Activated CD8-positive, alpha-beta memory T cell treated with anti-CD3 and anti-CD28 coated beads, Interleukin-2, amount 50 U/mL, for 48 hours (primary cell): Measurements from ENCODE around the gene PDSS2.
A peak's percentile ranks its signal among the peaks of the same experiment; 100 is the strongest.
"Not testable (repeated sequence)": the region's sequence is repeated elsewhere in the genome, so short reads cannot be mapped to it uniquely, and the experiment has no call there.

Source experiments
- DNase-seq: peaks from one replicate; pipeline ENCODE4 v3.0.0-alpha.2; 2020

The PDSS2 gene

GRCh38 chr6:107152638-107153430, 306.5 kb downstream of the PDSS2 start:
- DNase-seq: no peak

GRCh38 chr6:107144666-107145065, 314.7 kb downstream of the PDSS2 start:
- DNase-seq: no peak

- DNase-seq: no peak
These were observed 315.4 kb downstream of the PDSS2 start for GRCh38 chr6:107144014-107144413.

- no peak for DNase-seq
These were observed 318.8 kb downstream of the PDSS2 start for GRCh38 chr6:107140581-107140980.

- DNase-seq: not testable (repeated sequence)
These were observed 323.0 kb downstream of the PDSS2 start for GRCh38 chr6:107136324-107136723.

- not testable (repeated sequence) for DNase-seq
These were observed 324.2 kb downstream of the PDSS2 start for GRCh38 chr6:107135048-107135680.

- no peak for DNase-seq
These were observed 326.9 kb downstream of the PDSS2 start for GRCh38 chr6:107132330-107132954.

- DNase-seq: no peak
These were observed 329.9 kb downstream of the PDSS2 start for GRCh38 chr6:107129370-107129925.

- DNase-seq: no peak
These were observed 330.8 kb downstream of the PDSS2 start for GRCh38 chr6:107128577-107128976.

- no peak for DNase-seq
These were observed 331.2 kb downstream of the PDSS2 start for GRCh38 chr6:107128175-107128574.

- DNase-seq: no peak
These were observed 333.6 kb downstream of the PDSS2 start for GRCh38 chr6:107125771-107126170.

- no peak for DNase-seq
These were observed 334.4 kb downstream of the PDSS2 start for GRCh38 chr6:107124934-107125348.

GRCh38 chr6:107123501-107123900, 335.9 kb downstream of the PDSS2 start:
- no peak for DNase-seq

- DNase-seq: no peak
These were observed 336.6 kb downstream of the PDSS2 start for GRCh38 chr6:107122748-107123147.

GRCh38 chr6:107121964-107122495, 337.3 kb downstream of the PDSS2 start:
- DNase-seq: no peak

GRCh38 chr6:107121266-107121665, 338.1 kb downstream of the PDSS2 start:
- no peak for DNase-seq

GRCh38 chr6:107120404-107120803, 339.0 kb downstream of the PDSS2 start:
- no peak for DNase-seq

- DNase-seq: no peak
These were observed 340.4 kb downstream of the PDSS2 start for GRCh38 chr6:107118976-107119375.

- DNase-seq: not testable (repeated sequence)
These were observed 340.8 kb downstream of the PDSS2 start for GRCh38 chr6:107118540-107118939.

- DNase-seq: no peak
These were observed 342.4 kb downstream of the PDSS2 start for GRCh38 chr6:107116931-107117330.

GRCh38 chr6:107116328-107116892, 343.0 kb downstream of the PDSS2 start:
- DNase-seq: no peak

- peak; percentile 73 for DNase-seq
These were observed 343.6 kb downstream of the PDSS2 start for GRCh38 chr6:107115695-107116327.
